ENCODE results near the gene BABAM2.
"Not testable (repeated sequence)": the region's sequence is repeated elsewhere in the genome, so short reads cannot be mapped to it uniquely, and the experiment has no call there.

The BABAM2 gene

DNA sequence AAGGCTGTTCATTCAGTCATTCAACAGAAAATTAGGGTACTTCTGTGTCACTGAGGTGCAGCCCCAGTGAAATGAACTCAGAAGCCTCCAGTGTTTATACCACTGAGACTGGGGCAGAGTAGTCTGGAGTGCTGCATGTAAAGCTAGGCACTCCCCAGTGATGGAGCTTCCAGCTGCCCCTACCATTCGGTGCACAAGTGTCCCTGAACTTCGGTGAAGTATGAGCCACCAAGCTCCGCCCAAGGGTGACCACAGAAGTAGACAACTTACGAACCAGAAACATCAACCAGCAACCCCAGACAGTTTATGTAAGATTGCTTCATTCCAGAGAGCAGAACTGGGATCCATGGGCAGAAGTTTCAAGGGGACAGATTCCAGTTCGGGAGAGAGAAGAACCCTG lies 431.5 kb downstream of the BABAM2 start:
- no peak for DNase-seq

DNA sequence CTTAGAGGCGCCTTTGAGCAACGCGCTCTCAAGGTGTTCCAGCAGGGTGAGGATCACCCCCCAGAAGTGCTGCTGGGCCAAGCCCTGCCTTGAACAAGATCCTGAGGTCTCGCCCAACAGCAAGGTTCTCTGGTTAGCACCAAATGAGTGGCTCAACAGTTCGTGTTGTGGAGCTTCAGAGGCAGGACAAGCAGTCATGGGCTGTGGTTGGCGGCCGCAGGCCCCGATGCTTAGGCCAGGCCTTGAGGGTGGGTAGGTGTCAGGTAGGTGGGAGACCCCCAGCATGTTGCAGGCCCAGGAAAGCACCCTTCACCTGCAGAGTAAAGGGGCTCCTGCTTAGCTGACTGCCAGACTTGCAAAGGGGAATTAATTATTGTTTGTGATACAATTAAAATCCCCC lies 431.9 kb downstream of the BABAM2 start:
- DNase-seq: no peak

DNA sequence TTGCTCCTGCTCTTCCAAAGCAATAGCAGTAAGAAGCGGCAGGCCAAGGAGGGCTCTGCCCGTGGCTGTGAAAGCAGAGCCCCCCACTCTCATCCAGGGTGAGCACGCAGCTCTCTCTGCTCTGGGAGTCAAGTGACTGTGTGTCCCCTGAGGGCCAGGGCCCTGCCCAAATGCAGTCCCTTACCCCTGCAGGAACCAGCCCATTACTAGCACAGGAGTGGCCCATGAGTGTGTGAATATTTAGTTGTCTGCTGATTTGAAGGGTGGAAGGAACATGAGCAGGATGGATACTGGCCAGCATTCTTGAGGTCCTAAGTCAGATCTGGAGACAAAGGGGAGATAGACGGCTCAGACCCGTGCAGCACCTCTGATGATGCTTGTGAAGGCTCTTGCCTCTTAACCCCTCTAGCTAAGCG lies 432.5 kb downstream of the BABAM2 start:
- DNase-seq: no peak

DNA sequence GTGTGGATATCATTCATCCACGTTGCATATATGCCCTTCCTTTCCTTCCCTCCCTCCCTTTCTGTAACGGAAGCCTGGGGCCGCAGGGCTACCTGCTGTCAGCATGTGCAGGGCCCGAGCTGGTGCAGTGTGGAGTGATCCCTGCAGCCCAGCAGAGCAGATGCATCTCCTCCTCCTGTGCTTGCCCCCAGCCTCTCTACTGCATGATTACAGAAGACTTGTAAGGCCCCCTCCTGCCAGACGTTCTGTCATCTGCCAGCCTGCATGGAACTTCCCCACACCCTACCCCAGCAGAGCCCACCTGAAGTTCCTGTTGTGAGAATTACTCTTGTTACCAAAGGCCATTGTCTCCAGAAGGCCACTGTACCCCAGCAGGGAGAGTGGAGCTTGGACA lies 434.6 kb downstream of the BABAM2 start:
- no peak for DNase-seq

DNA sequence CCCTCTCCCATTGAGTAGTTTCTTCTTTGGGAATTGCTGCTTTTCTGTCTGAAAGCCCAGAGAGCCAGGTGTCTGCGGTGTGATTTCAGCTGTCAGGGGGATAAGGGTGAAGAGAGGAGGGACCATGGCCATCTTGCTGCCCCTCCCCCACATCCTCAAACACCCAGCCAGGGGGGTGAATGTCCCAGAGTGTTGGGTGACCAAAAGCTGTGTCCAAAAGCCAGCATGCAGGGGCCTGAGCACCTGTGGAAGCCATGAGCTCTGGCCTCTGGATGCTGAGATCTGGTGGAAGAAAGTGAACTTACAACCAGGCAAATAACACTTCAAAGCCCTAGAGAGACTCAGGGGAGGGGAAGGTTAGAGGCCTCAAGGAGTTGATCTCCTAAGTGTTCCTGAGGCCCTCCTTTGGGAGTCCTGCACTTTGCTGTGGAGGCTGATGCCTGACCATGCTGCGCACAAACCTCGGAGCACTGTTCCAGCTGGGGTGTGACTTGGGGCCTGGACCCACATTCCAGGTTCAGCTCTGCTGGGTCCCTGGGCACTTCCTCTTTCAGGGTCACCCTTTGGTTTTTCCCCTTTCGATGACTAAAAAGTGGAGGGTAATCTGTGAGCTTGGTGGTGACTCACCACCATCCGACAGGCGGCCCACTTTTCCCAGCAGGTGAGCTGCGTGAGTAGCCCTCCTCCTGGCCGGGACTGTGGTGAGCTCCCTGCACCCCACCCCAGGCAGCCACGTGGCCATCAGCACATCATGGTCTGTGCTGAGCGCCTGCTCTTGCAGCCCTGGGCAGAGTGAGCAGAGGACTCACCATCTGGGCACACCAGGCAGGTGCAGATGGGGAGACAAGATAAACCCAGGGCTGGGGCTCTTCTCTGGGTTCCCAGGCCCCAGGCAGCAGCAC lies 435.3 kb downstream of the BABAM2 start:
- no peak for DNase-seq

DNA sequence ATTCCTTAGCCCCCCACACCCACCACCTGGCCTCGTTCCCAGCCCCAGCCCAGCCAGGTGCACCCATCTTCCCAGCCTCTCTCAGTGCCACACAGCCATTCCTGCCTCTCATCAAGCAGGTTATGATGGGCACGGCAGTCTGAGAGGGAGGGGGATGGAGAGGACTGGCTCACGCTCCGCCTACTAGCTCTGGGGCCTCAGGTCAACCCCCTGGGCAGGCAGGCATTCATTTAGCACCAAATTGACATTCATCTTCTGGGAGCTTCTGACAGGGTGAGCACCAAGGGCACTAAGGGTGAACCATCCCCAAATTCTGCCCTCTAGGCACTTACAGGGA lies 435.9 kb downstream of the BABAM2 start:
- DNase-seq: no peak

DNA sequence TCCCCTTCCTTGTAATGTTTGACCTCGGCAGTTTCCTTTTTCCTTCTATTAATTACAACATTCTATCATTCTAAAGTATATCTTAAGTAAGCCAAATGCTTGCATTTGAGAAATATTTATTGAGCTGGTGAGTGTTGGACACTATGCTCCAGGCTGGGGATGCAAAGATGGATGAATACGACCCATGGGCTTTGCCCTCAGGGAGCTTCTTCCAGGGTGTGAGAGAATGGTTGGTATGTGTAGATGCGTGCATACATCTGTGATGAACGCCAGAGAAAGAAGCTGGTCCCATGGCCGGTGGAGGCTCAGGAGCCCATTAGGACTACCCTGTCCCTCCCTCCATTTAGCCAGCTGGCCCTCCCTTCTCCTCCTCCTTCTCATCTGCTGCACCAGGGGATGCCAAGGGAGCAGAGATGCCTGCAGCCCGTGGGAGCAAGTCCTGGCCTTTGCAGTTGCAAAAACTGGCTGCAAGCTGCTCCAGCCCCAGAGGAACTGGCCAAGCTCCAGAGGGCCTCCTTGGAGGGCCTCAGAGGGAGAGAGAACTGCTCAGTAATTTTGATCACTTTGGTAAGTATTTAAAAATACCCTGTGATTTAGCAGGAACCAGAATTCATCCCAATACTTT lies 436.5 kb downstream of the BABAM2 start:
- DNase-seq: no peak

DNA sequence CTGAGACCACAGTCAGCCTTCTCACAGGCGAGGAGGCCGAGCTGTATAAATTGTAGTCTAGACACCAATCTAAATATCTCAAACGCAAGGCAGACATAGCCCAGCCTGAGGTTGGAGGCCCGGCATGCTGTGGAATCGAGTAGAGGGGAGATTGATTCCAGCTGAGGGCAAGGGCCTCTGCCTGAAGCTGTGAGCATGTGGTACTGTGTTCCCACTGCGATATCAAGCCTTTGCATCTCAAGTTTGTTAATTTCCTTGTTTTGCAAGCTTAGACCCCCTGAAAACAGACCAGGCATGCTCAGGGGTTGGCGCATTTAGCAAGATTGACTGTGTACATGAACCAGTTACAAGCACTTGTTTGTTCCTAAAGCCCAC lies 437.0 kb downstream of the BABAM2 start:
- DNase-seq: no peak

DNA sequence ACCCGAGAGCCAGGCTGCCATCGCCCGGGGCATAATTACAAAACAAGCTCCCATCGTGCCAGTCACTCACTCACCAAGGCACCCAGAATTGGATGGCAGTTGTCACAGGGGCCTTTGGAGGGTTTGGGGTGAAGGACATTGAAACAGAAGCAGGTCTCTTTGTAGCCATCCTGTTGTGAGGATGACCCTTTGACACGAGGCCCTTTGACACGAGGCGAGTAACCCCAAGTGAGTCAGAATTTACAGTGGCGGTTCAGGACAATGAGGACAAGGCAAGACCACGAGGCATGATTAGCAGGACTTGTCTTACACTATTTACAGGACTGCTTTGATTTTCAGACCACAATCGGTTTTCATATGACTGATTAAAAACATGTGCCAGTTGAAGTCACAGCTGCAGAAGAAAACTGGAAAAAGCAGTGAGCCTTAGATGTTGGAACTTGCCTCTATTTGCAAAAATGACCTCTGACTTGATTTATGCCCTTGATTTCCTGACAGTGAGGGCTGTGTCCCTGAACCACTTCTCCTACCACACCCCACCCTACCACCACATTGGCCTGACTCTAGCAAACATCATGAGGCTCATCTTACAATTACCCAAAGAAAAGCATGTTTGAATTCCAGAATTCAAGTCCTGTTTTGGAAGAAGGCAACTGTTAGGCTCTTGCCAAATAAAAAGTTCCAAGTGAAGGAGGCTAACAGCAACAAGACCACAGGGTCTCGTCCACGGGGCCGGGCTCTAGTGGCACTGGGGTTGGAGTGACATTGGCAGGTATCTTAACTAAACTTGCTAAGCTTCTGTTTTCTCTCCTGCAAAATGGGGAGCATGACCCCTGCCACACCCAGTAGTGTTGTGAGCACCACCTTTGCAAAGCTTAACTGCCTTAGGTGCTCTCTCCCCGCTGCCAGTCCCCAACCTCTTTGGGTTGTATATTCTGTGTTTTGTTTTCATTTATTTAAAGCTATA lies 437.7 kb downstream of the BABAM2 start:
- DNase-seq: no peak

DNA sequence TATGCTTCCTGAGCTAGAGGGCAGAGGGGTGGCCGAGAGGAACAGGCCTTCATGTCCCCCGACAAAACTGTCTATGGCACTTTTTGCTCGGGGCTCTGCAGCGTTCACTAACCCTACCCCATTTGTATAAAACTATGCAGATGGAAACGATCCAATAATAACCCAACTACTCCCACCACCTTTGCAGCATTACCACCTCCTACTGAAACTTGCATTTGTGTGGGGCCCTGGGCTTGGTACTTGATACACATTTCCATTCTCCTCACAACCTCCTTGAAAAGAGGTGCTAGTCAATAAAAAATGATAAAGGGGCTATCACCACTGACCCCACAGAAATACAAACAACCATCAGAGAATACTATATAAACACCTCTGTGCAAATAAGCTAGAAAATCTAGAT lies 438.7 kb downstream of the BABAM2 start:
- DNase-seq: no peak

DNA sequence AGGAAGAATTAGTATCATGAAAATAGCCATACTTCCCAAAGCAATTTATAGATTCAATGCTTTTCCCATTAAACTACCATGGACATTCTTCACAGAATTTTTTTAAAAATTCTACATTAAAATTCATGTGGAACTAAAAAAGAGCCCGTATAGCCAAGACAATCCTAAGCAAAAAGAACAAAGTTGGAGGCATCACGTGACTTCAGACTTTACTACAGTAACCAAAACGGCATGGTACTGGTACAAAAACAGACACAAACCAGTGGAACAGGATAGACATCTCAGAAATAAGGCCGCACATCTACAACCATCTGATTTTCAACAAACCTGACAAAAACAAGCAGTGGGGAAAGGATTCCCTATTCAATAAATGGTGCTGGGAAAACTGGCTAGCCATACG lies 440.2 kb downstream of the BABAM2 start:
- not testable (repeated sequence) for DNase-seq

DNA sequence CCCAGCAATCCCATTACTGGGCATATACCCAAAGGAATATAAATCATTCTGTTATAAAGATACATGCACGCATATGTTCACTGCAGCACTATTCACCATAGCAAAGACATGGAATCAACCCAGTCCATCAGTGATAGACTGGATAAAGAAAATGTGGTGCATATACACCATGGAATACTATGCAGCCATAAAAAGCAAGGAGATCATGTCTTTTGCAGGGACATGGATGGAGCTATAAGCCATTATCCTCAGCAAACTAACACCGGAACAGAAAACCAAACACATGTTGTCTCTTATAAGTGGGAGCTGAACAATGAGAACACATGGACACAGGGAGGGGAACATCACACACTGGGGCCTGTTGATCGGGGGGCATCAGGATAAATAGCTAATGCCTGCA lies 441.3 kb downstream of the BABAM2 start:
- DNase-seq: not testable (repeated sequence)

DNA sequence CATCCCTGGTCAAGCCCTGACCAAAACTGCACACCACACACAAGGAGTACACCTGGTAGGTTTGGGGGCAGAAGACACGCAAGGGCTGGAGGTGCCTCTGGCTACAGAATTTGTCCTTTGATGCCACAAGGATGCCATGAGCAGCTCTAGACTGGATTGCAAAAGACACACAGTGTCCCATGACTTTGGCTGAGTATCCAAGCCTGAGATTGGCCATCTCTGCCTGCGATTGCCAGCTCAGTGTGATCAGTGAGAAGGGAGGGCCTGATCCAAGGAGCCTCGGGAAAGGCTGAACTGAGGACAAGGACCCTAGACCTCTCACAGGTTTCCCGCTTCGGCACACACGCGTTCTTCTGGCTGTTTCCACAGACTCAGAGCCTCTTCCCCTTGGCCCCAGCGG lies 442.2 kb downstream of the BABAM2 start:
- no peak for DNase-seq

DNA sequence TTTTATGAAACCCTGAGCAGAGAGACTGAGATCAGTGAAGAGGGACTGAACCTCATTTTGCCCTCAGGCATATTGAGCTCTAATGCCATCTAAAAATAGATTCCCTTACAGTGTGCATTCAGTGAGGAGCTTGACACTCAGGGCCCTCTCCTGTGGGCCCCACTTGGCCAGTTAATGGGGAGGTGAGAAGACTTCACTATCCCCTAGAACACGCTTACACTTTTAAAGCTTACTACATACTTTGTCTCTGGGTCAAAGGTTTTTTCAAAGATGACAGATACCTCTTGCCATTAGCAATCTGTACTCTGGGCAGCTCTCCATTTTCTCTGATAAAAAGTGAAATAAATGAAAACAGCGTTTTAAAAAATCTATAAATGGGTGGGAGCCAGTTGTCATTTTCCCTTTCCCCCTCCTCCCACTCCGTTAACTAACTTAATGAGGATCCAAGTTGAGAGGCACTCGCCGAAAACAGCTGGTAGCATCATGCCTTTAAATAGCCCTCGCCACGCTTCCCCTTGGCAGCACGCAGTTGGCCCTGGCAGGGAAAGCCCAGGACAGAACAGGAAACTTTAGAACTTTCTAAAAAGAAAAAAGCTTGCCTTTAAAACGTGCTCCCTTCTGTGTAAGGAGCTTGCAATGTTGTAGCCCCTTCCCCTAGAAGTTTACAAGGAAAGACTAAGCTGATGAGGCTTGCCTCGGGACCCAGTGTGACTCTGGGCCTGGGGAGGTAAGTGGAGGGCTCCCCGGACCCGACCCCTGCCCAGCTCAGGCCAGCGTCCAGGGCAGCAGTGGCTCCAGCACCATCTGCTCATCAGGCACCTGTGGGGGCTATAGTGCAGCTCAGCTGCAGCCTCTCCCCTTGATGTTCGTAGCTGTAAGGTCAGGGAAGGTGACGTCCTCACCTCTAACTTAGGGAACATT lies 443.3 kb downstream of the BABAM2 start:
- DNase-seq: no peak

DNA sequence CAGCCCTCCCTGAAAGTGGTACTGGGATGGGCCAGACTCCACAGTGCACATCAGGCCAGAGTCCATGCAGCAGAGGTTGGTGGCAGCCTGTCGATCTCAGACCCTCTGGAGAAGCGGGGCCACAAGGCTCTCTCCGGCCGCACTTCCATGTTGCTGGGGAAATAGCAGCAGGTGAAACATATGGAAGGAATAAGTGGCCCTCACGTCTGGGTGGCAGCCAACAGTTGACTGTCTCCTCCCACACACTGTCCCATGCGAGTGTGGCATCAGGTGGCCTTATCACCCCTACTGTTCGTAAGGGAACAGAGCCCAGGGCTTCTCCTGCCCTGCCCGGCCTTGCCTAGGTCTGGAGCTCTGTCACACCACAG lies 444.0 kb downstream of the BABAM2 start:
- no peak for DNase-seq

DNA sequence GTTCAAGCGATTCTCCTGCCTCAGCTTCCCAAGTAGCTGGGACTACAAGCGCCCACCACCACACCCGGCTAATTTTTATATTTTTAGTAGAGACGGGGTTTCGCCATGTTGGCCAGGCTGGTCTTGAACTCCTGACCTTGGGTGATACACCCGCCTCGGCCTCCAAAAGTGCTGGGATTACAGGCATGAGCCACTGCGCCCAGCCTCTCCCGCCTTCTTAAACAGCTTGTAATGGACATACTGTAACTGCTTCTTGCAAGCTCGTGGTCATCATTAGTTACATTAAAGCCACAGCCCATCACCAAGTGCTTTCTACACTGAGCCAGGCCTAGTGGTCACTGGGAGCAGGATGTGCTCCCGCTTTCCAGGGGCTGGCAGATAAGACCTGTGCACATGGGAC lies 444.7 kb downstream of the BABAM2 start:
- not testable (repeated sequence) for DNase-seq

DNA sequence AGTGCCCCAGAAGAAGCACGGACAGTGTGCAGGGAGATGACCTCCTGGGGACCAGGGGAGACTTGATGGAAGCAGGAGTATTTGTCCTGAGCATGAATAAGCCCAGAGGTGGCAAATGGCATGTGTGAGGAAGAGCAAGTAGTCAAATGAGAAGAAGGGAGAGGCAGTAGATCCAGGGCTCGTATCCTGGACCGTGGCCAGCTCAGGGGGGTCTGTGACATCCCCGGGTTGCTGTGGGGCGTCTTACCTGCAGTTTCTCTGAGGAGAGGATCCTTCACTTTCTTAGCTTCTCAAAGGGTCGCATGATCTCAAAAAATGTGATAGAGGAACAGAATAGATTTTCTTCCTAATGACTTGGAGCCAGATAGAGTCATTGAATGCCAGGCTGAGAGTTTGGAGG lies 445.1 kb downstream of the BABAM2 start:
- DNase-seq: no peak

DNA sequence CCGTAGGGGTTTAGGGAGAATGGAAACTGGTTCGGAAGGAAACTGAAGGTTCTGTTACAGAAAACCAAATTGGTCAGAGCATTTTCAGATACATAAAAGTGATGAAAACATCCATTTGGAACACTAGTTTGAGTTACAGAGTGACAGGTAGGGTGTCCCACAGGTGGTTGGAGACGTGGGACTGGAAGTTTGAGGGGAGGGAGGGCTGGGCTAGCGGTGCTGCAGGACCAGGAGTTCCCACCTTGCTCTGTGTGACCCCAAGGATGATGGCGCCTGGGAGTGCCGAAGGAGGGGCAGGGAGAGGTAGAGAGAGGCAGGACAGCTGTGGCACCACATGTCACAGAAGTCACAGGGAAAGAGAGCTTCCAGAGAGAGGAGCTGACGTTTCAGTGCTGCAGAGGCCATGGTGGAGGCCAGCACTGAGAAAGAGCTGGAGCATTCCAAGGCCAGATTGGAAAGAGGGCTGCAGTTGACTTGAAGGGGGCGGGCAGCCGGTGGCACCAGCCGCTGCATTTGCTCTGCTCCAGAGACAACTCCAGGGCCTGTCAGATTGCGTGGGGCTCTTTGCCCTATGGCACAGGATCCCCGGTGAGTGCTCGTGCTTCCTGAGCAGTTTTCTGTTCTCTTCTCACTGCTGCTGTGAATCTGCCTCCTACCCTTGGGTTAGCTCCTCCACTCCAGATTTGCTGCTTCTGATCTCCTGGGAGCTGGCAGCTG lies 445.9 kb downstream of the BABAM2 start:
- DNase-seq: no peak

DNA sequence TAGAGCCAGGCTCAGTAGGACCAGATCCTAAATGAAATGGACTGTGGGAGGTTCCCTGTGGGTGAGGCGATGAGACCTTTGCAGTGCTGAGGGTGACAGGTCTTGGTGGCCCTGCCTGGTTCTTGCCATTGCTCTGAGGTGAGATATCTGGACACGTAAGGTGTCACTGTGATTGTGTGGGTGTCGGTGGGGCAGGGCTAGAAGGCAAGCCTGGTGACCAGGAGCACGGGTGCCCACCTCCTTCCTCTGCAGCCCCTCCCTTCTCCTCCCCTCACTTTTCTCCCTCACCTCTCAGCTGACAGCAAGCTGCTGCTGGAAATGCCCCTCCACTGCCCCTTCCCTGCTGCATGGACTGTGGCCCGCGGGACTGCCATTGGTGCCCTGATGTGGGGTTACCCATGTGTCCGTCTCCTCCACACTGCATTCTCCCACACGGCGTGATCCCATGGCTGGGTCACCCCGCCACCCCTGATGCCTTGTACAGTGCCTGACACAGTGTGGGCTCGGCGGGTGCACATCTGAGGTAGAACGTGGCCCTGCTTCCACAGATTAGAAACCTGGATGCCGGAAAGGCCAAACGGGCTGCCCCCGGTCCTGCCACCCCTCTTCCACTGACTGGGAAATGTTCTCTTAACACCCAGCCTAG lies 446.6 kb downstream of the BABAM2 start:
- no peak for DNase-seq

DNA sequence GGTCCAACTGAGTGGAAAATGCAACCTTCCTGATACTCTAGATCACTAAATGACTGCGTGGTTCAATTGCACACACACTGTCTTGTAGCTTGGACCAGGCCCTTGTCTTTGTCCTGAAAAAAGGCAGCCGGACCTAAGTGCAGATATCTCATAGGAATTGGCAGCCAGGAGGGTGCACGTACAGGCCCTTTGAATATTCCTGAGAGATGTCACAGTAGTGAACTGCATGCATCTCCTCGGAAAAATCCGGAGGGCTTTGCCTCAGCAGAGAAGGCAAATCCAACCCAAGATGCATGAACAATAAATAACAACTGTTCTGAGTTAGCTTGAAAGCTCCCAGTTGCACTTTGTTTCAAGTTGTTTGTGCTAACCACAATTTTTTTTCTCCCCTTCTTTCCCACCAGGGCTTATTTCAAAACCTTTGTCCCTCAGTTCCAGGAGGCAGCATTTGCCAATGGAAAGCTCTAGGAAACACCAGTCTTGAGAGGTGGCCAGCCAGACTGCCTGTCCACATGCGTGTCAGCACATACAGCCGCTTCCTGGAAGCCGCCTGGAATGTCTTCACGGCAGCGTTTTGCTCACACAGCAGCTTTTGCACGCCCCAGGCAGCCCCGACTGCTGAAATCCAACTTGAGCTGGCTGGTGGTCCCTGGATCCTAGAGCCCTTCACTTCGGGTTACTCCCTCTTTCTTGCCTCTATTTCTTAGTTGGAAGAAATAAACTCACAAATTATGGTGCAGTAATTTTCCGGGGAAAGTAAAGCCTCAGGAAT lies 447.7 kb downstream of the BABAM2 start:
- no peak for DNase-seq
